ENCODE measurements around the gene ATP1A3. TPM values are rescaled to one million over a fixed set of nuclear protein-coding genes. Genes with fewer than 3 reads are reported as not detected.
A peak's percentile ranks its signal among the peaks of the same experiment; 100 is the strongest.
"Not testable (repeated sequence)": the region's sequence is repeated elsewhere in the genome, so short reads cannot be mapped to it uniquely, and the experiment has no call there.

Gene ATP1A3
- 0.32 TPM for total RNA-seq

DNA sequence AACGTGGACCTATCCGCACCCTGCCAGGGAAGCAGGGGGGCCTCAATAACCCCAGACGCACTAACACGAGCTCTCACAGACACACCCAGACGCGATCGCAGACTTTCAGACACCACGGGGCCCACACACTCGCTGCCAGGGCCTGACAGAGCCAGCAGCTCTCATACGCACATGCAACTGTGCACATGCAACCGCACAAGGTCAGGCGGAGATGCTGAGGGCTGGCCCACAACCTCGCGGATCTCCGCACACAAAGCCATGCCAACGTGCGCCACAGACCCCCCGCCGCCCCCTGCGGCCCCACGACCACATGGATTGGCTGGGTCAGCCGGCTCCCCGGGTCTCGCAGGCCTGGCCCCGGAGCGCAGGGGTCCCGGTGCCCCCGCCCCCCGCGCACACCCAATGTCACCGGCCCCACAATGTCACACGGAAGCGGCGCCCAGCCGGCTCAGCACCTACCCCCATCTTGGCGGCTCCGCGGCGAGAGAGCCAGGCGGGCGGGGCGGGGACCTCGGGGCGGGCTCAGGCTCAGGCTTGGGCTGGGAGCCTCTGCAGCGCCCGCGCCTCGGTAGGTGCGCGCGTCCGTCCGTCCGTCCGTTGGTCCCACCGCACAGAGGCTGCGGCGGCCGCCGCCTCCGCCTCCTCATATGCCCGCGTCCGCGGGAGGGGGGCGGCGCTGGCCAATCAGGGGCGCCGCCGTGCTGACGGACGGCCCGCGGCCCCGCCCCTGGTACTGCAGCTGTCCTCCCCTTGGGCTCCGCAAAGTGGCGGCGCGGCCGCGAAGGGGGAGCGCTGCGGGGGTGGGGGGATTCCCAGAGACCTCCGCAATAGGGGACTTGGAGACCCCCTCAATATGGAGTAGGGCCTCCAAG is at the start of gene ATP1A3:
TSS of gene ATP1A3 (minus strand) at position 619 of the 872 bp plus-strand sequence. CDS start at position 465, 154 bp downstream.
- peak; percentile 67 for ATAC-seq

DNA sequence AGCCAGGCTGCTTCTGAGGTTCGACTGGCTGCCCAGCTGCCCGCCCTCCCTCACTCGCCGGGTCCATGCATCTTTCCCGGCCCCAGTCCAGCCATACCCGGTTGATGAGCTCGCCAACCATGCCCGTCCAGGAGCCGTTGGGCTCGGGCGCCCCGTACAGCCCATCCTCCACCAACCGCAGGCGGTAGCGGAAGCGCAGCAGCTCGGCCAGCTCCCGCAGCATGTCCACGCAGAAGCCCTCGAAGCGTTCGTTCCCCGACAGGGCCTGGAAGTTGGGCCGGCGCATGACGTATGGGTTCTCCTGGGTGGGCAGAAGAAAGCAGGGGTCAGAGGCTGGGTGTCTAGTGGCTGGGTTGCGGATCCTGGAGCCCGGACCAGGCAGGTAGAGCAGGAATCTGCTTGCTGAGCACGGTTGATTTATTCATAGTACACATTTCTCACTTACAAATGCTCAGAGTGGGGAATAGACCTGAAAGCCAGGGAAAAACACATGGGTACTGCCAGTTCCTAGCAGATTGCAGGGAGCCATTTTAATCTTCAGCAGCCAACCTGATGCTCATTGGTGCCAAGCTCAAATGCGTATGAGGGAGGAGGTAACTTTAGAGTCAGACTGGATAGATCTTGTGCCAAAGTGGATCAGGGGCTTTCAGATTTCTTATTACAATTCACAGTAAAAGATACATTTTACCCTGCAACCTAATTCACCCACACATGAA is 48.6 kb upstream of the ATP1A3 start:
- no peak for ATAC-seq

DNA sequence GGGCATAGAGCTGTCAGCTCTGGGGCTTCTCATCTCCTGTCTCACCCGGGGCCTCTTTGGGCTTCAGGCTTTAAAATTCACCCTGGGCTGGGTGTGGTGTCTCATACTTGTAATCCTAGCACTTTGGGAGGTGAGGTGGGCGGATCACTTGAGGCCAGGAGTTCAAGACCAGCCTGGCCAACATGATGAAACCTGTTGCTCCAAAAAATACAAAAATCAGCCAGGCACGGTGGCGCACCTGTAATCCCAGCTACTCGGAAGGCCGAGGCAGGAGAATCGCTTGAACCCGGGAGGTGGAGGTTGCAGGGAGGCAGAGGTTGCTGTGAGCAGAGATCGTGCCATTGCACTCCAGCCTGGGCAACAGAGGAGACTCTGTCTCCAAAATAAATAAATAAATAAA is 46.5 kb upstream of the ATP1A3 start:
- ATAC-seq, result not testable (repeated sequence)

DNA sequence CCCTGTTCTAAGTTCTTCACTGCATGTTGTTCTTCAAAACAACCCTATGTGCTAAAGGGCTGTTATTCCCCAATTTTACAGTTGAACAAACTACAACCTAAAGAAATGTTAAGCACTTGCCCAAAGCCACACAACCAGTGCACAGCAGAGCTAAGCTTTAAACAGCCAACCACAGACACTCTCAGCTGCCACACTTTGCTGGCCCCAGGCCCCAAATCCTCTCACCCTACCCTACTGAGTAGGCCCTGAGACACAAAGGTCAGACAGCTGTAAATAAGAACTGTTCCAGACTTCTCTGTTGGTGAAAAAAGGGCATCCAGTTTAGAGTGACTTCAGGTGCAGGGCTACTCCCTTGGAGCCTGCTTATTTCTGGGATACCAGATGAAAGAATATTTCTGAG is 46.0 kb upstream of the ATP1A3 start:
- no peak for ATAC-seq

DNA sequence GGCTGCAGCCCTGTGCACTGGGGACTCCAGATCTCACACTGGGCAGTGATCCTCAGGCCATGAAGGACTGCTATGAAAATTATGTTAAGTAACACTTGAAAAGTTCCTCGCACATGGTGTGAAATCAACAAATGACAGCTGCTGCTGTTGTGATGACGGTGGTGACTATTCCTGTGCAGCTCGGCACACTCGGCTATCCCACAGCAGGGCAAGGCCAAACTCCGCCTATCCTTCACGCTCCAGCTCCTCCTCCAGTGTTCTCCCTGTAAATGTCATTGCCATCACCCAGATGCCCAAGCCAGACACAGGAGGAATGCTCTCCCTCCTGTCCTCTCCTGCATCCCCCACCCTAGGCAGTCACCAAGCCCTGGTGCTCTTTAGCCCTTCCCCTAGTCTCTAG is 44.6 kb upstream of the ATP1A3 start:
- ATAC-seq, result peak; percentile 45

DNA sequence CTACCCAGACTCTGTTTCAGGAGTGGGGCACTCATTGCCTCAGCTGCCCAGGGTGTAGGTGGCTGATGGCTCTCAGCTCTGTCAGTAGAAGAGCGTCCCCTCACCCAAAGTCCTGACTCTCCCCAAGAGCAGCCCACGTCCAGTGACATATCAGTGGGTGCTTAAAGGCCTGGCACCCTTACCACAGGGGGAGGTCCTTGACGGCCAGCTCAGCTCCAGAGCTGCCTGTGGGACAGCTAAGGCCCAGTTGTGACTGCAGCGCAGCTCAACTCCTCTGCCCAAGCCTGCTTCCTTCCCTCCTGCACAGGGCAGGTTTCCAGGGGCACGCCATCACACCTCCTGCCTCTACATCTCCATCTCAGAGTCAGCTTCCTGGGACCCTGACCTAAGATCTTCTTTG is 43.6 kb upstream of the ATP1A3 start:
- ATAC-seq, result peak; percentile 7

DNA sequence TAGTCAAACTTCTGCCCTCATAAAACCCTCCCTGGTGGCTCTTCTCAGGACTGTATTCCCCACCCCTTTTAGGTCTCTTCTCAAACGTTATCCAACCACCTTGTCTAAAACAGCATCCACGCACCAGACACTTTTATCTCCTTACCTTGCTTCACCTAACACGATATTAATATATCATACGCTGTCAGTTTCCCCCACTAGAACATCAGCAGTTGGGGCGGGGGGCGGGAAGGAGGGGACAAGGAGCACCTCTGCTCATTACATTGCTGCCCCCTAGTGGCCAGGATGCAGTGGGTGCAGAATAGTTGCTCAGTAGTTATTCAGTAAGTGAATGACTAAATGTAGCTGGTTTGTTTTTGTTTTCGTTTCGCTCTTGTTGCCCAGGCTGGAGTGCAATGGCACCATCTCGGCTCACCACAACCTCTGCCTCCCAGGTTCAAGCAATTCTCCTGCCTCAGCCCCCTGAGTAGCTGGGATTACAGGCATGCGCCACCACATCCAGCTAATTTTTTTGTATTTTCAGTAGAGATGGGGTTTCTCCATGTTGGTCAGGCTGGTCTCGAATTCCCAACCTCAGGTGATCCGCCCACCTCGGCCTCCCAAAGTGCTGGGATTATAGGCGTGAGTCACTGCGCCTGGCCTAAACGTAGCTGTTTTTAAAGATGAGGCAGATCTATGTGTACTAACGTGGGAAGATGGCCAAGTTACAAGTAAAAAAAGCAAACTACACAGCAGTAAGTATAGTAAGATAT is 40.8 kb upstream of the ATP1A3 start:
- ATAC-seq, result peak; percentile 56

DNA sequence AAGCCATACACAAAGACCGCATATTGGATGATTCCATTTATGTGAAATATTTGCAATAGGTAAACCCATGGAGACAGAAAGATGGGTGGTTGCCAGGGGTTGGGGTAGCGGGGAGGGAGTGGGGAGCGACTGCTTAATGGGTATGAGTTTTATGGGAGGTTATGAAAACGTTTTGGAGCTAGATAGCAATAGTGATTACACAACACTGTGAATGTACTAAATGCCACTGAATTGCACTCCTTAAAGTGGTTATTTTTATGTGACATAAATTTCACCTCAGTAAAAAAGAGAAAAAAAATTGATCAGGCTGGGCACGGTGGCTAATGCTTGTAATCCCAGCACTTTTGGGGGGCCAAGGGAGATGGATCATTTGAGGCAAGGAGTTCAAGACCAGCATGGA is 39.4 kb upstream of the ATP1A3 start:
- no peak for ATAC-seq

DNA sequence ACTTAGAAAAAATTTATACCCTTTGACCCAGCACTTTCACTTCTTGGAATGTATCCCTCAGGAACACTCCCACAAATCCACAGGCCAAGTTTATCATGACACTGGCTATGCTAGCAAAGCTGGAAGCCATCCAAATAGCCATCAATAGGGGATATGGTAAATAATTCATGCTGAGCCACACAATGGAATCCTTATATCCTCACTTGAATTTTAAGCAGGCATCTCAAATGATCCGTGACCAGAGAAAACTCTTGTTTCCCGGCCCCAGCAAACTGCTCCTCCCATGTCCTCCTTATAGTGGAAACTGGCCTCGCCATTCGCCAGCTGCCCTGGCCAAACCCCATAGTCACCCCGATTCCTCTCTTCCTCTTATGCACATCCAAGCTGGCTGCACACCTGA is 38.4 kb upstream of the ATP1A3 start:
- ATAC-seq, result peak; percentile 44

DNA sequence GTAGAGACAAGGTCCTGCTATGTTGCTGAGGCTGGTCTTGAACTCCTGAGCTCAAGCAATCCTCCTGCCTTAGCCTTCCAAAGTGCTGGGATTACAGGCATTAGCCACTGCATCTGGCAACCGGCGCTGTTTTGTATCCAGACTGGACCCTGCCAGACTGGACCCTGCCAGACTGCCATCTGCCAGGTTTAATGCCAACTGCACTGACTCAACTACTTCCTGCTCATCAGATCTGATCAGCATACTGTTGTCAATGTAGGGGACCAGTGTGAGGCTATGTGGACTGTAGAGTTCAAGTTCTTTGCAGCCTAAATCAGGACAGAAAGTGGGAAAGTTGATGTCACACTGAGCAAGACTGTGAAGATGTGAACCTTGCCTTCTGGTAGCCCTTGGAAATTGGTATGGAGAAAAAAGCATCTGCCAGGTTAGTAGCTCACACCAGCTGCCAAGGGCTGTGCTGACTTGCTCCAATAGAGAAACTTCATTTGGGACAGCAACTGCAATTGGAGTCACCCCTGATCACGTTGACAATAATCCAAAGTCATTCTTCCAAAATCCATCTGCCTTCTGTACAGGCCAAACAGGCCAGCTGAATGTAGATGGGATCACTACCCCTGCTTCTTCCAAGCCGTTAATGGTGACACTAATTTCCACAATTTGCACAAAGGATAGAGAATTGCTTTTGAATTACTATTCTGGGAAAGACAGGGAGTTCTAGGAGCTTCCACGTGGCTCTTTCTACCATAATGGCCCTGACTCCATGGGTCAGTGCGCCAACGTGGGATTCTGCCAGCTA is 36.8 kb upstream of the ATP1A3 start:
- no peak for ATAC-seq

DNA sequence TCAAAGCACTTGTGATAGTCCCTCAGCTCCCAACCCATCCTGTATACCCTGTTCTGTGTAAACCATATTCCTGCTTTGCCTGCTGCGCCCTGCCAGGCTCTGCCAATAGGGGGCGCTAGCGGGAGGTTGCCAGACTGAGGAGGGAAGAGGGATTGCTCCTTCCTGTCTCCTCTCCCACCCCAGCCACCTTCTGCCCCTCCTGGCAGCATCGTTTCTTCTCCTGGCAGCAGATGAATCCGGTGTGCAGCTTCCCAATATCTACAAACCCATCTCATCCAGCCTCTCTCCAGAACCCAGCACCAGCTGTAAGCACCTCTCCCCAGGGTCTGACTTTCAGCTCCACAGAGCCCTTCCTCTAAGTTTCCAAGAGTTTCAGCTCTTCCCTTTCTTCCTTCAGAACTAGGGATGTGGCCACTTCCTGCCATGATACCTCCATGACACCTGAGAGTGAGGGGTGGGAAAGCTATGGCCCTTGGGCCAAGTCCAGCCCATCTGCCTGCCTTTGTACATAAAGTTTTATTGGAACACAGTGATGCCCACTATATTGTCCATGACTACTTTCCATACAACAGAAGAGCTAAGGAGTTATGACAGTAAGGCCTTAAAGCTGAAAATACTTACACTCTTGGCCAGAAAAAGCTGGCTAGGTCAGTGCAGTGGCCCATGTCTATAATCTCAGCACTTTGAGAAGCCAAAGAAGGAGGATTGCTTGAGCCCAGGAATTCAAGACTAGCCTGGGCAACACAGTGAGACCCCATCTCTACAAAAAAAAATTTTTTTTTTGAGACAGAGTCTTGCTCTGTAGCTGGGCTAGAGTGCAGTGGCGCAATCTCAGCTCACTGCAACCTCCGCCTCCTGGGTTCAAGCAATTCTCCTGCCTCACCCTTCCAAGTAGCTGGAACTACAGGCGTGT is 34.5 kb upstream of the ATP1A3 start:
- no peak for ATAC-seq

DNA sequence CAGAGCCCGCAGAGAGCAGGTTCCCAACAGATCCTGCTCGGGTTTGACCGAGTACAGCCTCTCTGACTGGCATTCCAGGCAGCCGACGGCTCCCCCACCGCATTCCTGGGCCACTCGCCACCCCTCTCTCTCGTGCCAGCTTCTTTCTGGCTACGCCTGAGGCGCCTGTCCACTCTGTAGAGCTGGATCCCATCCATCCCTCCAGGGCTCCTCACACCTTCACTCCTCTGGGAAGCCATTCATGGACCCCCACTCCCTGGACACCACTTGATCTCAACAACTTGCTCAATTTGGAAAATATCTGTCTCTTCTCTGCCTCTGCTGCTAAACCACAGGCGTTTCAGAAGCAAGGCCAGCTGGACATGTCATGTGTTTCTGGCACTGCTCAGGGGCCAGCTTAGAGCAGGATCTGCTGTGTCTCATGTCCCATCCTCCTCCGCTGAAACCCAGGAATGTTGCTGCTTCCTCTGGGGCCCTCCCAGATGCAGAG is 30.6 kb upstream of the ATP1A3 start:
- ATAC-seq, result no peak

DNA sequence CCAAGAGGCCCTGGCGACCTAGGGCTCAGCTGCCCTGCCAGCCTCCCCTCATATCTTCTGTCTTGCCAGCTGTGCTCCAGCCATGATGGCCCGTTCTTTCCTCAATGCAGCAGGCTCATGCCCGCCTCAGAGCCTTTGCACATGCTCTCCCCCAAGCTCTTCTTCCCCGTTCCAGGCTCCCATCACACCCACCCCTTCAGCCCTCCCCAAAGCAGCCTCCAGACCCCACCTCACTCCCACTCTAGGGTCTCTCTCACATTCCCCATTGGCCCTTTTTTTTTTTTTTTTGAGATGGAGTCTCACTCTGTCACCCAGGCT is 29.9 kb upstream of the ATP1A3 start:
- no peak for ATAC-seq

DNA sequence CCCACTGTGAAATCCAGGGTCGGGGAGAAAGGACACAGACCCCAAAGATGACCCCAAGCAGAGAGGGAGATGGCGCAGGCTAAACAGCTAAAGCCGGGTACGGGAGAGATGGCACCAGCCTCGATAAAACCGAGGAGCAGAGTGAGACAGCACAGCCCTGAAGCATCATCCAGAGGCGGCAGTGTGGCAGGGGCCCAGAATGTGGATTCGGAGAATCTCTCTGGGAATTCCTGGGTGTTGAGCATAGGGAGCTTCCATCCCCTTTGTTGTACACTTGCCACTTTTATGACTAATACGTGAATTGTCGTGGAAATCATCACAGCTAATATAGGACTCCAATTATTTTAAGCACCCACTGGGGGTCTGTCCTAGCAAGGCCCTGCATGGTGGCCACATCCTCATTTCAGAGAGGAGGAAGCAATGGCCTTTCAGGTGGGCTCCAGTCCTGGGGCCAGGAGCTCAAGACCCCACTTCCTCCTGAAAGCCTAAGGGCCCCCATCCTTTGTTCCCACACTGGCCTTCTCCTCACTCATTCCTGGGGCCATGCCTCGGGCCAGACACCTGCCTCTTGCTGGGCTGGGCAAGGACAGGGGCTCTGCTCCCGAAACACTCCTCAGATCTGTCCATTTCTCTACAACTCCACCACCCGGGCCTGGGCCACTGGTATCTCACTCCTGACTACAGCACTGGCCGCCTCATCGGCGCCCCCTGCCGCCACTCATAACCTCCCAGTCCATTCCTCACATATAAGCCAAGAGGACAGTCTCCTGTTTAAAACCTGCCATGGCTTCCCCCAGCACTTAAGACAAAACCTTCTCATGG is 29.3 kb upstream of the ATP1A3 start:
- ATAC-seq, result peak; percentile 31

DNA sequence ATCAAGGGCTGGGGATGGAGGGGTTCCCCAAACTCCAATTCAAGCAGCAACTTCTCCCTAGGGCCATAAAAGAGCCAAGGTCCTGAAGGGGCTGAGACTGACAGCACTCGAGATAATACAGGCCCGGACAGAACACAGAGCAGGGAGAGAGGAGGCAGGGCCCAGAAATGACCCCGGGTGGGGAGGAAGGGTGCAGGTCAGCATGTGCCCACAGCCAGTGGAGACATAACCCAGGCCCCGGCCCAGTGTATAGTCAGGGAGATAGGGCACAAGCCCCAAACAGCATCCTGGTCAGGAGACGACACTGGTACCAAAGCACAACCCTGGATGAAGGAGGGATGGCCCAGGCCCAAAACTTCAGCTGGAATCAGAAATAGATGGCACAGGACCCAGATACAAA is 28.6 kb upstream of the ATP1A3 start:
- ATAC-seq, result no peak

DNA sequence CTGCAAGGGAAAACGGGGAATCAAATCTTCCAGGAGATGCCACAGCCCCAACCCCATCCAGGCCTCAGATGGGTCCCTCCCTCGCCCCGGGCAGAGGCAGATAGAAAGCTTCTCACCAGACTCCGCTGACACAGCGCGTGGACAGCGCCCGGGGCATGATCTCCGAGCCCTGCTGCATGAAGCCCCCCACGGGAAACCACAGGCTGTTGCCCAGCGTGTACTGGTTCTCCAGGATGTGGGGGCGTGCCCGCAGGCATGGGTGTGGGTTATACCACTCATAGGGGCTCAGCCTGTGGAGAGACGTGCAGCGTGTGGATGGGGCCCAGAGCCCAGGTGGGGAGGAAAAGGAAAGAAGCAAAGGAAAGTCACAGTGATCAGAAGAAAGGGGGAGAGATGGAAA is 27.2 kb upstream of the ATP1A3 start:
- no peak for ATAC-seq

DNA sequence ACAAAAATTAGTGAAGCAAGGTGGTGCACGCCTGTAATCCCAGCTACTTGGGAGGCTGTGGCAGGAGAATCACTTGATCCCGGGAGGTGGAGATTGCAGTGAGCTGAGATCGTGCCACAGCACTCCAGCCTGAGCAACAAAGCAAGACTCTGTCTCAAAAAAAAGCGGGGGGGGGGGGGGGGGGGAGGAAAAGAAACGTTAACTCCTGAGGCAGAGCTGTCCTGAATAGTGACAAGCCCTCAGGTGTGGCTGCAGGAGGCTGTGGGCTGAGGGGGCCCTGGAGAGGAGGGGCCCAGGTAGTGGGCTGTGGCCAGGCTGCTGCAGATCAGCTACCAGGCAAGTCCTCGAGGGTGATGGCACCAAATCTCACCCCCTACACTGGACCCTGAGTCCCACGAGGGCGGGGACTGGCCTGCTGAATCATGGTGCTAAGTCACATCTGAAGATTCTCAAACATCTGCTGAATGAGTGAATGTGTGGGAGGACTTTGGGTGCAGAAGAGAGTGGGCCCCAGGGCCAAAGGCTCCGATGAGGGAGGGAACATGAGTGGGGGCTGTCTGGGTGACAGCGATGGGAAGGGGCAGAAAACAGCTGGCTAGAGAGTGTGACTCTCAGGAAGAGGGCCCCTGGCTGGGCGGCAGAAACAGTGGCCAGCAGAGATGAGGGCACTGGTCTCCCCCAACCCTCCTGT is 24.6 kb upstream of the ATP1A3 start:
- no peak for ATAC-seq

DNA sequence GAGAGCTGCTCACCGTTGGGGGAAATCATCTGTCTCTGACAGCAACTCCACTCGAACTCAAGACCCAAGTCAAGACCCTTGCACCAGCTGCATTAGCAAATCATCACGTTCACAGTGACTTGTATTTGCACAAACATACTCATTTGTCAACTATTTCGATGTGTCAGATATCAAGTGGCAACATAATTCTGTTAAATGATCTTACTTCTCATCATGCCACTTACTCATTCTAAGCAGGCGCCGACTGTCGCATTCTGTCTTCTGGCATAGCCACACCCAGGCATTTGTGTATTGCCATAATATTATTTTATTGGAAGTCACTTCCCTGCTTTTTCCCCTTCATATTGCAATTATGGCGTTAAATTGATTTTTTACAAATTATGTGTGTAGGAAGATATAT is 23.0 kb upstream of the ATP1A3 start:
- ATAC-seq, result no peak

DNA sequence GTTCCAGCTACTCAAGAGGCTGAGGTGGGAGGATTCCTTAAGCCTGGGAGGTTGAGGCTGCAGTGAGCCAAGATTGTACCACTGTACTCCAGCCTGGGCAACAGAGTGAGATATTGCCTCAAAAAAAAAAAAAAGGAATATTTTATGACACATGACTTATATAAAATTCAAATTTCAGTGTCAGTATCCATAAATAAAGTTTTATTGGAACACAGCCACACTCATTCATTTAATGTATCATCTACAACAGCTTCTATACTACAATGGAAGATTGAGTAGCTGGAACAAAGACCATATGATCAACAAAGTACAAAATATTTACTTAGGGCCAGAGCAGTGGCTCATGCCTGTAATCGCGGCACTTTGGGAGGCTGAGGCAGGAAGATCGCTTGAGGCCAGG is 18.7 kb upstream of the ATP1A3 start:
- ATAC-seq, result not testable (repeated sequence)

Measured in esophagus mucosa (tissue), 1 donor.